Cardiac muscle cell (in vitro differentiated cells and primary cell): ENCODE results near the gene PELI3. TPM values are rescaled to one million over a fixed set of nuclear protein-coding genes. Genes with fewer than 3 reads are reported as not detected.

Experiments used
- DNase-seq, 2 donors: peaks; one replicate each; pipeline versions ENCODE4 v3.0.0 to v3.0.0-alpha.2; 2010 to 2017; ENCODE audit warnings: low read depth in 1 of 2, low spot score in 1 of 2
- H3K27ac ChIP-seq: fragments of 200-600 bp; sonication (generic); 2 replicates; pipeline ENCODE4 v1.5.1; 2016
- H3K27me3 ChIP-seq: fragments of 200-600 bp; sonication (generic); 2 replicates; pipeline ENCODE4 v1.6.0; 2016; ENCODE audit warnings: control low read depth
- H3K36me3 ChIP-seq: fragments of 200-600 bp; sonication (generic); 2 replicates; pipeline ENCODE4 v1.5.1; 2016; ENCODE audit warnings: control low read depth
- H3K4me1 ChIP-seq: fragments of 200-600 bp; sonication (generic); 2 replicates; pipeline ENCODE4 v1.8.1; 2017; ENCODE audit warnings: low read depth, mild to moderate bottlenecking, mixed run types
- H3K4me3 ChIP-seq: fragments of 200-600 bp; sonication (generic); 2 replicates; pipeline ENCODE4 v1.5.1; 2016; ENCODE audit warnings: mild to moderate bottlenecking
- H3K9me3 ChIP-seq: fragments of 200-600 bp; sonication (generic); 2 replicates; pipeline ENCODE4 v1.5.1; 2017; ENCODE audit warnings: low read depth, mild to moderate bottlenecking, control low read depth
- polyA plus RNA-seq: library from polyadenylated mRNA; unstranded; fragments of >200 nt; fragmentation: Nextera tagmentation; extraction: Ambion mirVana; gene quantifications from 2 replicates; pipeline ENCODE4 v1.2.1, GENCODE V29; 2016
- total RNA-seq: library from RNA; depleted of rRNA; stranded (reverse); fragments of >200 nt; gene quantifications from 2 replicates; pipeline ENCODE4 v1.2.3, GENCODE V29; 2016
- TF ChIP-seq, protein P1 (sequence below): IDR thresholded peaks from 2 replicates; pipeline ENCODE4 v1.5.1; 2012; ENCODE audit warnings: low read depth, mild to moderate bottlenecking, low read length

PELI3 gene
- total and polyA plus RNA-seq, 2 experiments from 2014 or later, result 16.4 to 30.9 TPM

DNA sequence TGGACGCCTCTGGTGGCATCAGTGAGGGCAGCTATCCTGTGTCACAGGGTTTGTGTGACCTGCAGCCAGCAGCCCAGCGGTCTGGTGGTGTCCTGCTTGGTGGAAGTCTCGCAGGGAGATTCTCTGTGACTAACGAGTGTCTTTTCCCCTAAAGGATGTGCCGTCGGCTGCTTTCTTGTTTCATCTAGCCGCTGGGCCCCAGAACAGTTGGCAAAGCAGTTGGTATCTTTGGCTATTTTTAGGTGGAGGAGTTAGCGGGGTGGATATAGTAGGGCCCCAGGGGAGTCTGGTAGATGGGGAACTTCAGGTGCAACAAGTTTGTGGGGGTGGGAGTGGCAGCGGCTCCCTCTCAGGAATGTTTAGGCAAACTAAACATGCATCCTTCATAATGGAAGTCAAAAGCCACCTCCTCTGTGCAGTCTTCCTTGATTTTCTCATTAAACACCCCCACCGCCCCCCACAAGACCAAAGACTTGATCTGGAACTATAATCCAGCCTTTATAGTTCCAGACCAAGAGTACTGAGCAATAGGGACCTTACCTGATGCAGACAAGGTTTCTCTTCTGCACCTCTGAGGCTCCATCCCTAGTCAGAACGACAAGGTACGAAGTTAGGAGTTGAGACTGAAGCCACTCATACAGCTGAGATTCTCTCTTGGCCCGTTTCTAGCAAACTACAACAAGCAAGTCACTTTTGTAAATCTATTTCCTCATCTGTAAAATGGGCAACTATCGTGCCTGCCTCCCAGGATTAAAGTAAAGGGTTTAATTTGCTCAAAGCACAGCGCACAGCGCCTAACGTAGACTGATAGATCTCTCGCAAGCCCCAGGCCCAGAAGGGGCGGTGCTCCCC, 1.1 kb upstream of the PELI3 start:
- Histone ChIP-seq H3K9me3 (no peaks in the 10 kb centered on the region), H3K4me1 (peaks cover 7% of the 10 kb centered on the region), H3K27ac (peak overlapping the region; percentile 85), H3K4me3 (peak overlapping the region; percentile 46), H3K27me3 (no peaks in the 10 kb centered on the region), H3K36me3 (no peaks in the 10 kb centered on the region)
- no peak for DNase-seq
- TF ChIP-seq, protein P1, sequence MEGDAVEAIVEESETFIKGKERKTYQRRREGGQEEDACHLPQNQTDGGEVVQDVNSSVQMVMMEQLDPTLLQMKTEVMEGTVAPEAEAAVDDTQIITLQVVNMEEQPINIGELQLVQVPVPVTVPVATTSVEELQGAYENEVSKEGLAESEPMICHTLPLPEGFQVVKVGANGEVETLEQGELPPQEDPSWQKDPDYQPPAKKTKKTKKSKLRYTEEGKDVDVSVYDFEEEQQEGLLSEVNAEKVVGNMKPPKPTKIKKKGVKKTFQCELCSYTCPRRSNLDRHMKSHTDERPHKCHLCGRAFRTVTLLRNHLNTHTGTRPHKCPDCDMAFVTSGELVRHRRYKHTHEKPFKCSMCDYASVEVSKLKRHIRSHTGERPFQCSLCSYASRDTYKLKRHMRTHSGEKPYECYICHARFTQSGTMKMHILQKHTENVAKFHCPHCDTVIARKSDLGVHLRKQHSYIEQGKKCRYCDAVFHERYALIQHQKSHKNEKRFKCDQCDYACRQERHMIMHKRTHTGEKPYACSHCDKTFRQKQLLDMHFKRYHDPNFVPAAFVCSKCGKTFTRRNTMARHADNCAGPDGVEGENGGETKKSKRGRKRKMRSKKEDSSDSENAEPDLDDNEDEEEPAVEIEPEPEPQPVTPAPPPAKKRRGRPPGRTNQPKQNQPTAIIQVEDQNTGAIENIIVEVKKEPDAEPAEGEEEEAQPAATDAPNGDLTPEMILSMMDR, result no peak

DNA sequence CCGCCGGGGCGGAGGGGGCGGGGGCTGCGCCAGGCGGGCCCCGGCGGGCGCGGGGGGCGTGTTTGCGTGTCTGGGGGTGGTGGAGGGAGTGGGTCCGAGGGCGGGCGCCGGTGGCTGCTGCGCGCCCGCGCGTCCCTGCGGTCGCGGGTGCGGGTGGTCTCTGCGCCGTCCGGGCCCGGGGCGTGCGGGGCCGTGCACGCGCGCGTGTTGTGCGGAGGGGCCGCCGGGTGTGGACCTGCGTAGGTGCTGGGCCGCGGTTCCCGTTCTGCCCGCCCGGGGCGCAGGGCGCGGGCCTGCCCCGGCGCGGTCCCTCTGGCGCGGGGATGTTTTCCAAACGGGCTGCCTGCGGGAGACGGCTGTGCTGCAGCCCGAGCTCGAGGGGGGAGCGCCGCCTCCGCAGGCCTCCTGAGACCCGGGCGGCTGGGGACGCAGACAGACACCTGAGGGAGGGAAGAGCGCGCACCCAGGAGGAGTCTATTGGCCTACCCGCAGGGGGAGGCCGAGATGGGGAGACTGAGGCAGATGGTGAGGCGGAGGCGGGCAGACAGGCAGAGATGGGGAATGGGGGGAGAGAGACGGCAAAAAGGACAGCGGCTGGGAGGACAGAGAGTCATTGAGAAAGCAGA, 442 bp downstream of the PELI3 start:
- Histone ChIP-seq H3K4me1 (peaks cover 7% of the 10 kb centered on the region), H3K9me3 (no peaks in the 10 kb centered on the region), H3K36me3 (no peaks in the 10 kb centered on the region), H3K27ac (no peak overlapping the region), H3K27me3 (no peaks in the 10 kb centered on the region), H3K4me3 (peak overlapping the region; percentile 46)
- TF ChIP-seq, protein P1, result peak; percentile 33
- DNase-seq, result peak; percentile 51 to 68

DNA sequence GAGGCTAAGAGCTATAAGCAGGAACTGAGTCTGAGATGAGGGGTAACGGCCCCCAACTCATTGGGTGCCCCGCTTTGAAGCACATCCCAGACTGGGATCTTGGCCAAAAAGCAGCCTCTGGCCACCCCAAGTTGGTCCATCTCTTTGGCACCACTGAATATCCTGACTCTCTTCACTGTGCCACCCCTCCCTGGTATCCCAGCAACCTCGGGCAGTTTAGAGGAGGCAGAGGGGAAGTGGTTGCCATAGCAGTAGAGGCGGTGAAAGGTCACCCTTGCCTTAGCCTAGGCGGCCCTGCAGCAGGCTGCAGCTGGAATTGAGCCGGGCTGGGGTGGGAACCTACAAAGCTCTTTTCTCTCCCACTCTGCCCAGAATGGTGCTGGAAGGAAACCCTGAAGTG, 1.1 kb downstream of the PELI3 start:
- peak; percentile 21 to 34 for DNase-seq
- Histone ChIP-seq H3K4me1 (peaks cover 7% of the 10 kb centered on the region), H3K27ac (no peak overlapping the region), H3K27me3 (no peaks in the 10 kb centered on the region), H3K4me3 (peak overlapping the region; percentile 46), H3K9me3 (no peaks in the 10 kb centered on the region), H3K36me3 (peaks cover 5% of the 10 kb centered on the region)
- TF ChIP-seq, protein P1, result no peak

DNA sequence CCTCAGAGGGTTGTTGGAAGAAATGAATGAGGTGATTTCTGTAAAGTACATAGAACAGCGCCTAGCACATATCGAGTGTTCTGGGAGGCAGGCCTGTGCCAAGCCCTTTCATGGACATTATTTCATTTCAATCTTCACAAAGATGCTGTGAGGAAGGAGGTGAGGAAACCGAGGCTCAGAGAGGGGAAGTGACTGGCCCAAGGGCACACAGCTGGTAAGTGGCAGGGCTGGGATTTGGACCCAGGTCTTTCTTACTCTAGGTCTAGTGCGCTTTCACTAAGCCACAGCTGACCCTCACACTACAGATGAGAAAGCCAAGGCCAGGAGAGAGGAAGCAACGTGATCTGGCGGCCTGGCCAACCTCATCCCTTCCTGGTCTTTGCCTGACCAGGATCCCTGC, 2.0 kb downstream of the PELI3 start:
- Histone ChIP-seq H3K9me3 (no peaks in the 10 kb centered on the region), H3K4me3 (no peak overlapping the region), H3K27ac (no peak overlapping the region), H3K27me3 (no peaks in the 10 kb centered on the region), H3K36me3 (peaks cover 12% of the 10 kb centered on the region), H3K4me1 (peaks cover 7% of the 10 kb centered on the region)
- TF ChIP-seq, protein P1, result no peak
- DNase-seq, result no peak

DNA sequence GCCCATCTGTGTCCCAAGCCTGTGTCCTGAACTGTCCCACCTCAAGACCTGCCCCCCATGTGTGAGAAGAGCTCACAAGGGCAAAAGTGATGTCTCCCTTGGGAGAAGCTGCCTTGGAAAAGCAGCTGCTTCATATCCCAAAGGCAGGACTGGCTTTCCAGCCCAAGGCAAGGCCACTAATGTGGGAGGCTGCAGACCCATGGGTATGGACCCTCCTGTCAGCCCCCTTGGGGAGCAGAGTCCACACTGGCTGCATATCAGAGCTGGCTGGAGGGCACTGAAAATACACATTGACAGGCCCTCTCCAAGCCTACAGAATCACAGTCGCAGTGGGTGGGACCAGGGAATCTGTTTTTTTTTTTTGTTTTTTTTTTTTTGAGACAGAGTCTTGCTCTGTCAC, 2.7 kb downstream of the PELI3 start:
- Histone ChIP-seq H3K4me1 (peaks cover 7% of the 10 kb centered on the region), H3K9me3 (no peaks in the 10 kb centered on the region), H3K4me3 (no peak overlapping the region), H3K27me3 (no peaks in the 10 kb centered on the region), H3K27ac (no peak overlapping the region), H3K36me3 (peaks cover 15% of the 10 kb centered on the region)
- TF ChIP-seq, protein P1, result no peak
- no peak for DNase-seq
